GM21528 (cell line): ENCODE results near the gene KCNIP4.

Experiments
- ATAC-seq: cut with Tn5 transposase; IDR thresholded peaks from one replicate; pipeline ENCODE4 v1.9.1; 2021; ENCODE audit warnings: mild to moderate bottlenecking, moderate library complexity; ENCODE audit not compliant: unreplicated experiment, low FRiP score

The KCNIP4 gene

DNA sequence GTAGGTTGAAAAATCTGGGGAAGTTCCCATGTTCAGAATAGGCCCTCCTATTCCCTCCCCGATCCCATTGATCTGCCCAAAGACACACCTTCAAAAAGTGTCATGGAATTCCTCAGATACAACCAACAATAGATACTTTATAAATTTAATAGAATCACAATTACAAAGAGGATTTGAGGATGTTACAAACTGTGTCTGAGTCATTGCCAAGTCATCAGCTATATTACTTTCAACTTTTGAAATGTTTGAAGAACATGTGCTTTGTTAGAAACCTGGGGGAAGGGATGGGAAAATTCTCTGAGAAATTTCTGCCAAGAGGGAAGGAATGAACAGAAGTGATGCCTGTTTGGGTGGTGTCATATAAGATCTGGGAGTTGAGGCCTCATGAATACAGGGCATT lies 46.7 kb downstream of the KCNIP4 start:
- ATAC-seq, result no peak

DNA sequence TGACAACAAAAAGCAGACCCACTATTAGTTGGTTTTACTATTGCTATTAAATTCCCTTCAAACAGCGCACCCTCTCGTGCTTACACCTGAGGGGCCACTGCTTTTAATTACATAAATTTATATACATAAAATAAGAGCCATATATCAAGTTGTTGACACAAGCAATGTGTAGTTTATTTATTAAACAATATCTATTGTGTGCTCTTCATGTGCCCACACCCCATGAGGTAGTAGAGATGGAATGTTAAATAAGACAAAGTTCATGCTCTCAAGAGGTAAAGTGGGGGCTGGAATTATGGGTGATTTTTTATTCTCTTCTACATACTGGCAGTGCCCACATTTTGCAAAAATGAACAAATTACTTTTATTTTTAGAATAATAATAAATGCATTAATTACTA lies 47.3 kb downstream of the KCNIP4 start:
- ATAC-seq, result no peak

DNA sequence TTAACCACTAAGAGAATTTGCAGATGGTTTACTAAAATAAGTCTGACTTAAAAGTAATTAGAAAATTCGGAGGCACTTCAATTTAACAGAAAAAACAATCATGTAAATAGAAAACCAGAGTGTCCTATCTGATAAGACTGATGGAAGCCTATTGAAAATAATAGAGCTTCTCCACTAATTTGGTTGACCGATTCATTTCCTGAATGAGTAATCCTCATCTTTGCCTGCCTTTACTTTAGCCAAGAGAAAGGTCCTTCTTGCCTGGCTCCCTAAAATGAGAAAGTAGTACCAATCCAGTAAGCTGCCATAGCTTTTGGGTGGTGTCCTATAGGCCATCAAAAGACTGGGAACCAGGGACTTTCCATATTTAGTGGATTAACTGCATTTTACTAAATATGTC lies 48.4 kb downstream of the KCNIP4 start:
- no peak for ATAC-seq

DNA sequence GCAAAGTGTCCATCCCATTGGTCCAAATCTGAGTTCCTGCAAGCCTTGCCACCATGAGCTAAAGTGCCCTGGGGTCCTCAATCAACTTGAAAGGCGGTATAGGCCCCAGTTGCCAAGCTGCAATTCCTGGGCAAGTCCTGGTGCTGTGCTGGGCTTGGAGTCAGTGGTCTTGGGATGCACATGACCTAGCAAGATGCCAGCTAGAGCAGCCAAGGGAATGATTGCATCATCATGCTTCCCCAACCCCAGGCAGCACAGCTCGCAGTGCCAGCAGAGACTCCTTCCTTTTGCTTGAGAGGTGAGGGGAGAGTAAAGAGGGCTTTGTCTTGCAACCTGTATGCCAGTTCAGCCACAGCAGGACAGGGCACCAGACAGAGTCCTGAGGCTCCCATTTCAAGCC lies 50.5 kb downstream of the KCNIP4 start:
- ATAC-seq, result no peak

DNA sequence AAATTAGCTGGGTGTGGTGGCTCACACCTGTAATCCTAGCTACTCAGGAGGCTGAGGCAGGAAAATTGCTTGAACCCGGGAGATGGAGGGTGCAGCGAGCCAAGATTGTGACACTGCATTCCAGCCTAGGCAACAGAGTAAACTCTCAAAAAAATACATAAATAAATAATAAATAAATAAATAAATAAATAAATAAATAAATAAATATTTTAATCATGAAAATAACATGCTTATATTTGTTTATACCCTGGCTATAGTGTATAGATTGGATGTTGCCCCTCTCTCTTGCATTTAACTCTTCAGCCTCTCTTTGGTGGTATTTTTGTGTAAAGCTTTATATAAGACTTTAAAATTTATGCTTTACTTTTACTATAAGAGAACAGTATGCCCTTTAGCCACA lies 51.8 kb downstream of the KCNIP4 start:
- no peak for ATAC-seq

DNA sequence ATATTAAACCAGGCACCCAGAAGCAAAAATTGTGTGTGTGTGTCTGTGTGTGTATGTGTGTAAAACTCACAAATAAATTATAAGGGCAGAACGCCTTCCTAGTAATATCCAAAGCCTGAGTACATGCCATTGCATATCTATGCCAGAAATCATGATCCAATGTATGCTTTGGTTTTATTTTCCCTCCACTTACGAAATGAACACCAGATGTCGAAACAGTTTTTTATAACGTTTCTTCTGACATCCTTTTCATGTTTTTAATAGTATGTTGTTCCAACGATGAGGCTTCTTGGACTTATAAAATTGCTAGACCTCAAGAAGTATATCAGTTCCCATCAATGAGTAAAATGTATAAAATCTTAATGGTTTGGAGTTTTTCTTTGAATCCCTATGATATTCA lies 55.4 kb downstream of the KCNIP4 start:
- no peak for ATAC-seq

DNA sequence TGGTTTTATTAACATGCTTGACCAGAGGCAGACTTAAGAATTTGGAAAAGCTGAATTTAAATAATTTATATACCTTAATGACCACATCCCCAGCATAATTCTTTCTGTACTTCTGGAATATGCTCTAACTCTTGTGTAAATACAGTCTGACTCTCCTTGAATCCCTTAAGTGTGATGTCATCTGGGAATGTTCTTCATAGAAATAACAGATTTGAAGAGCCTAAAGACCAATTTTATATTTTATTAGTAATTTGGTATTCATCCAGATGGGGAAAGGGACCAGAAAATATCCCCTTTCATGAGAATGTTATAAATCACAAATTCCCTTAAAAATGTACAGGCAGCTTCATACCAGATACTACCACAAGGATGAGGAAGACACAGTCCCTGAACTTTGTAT lies 58.3 kb downstream of the KCNIP4 start:
- no peak for ATAC-seq

DNA sequence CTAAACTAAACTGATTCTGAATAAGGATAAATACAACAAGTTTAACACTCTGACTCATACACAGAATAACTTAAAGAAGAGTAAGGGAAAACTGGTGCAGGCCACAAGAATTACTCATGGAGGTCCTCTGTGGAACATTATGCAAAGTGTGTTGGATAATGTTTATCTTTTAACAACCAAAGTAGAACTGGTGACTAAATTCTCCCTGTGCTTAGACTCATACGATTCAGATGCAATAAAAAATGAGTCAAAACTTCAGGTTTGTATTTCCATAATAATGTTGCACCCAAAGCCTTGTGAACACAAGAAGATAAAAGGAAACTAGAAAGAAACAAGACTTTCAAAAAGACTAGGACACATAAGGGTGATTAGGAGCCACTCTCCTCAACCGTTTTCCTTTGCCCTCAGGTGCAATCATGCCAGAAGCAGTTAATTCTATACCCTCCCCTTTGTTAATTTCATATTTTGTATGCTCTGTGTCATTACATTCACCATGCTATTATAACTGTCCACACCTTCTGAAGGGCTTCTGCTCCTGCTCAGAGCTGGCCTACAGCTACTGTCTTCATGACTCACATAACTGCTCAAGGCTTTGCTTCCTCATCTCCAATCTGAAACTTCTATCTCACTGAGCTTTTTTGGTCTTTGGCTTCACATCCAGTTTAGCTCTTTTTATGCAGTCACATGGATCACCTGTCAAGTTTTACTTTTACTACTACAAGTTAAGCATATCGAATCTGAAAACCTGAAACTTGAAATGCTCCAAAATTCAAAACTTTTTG lies 60.2 kb downstream of the KCNIP4 start:
- ATAC-seq, result no peak

DNA sequence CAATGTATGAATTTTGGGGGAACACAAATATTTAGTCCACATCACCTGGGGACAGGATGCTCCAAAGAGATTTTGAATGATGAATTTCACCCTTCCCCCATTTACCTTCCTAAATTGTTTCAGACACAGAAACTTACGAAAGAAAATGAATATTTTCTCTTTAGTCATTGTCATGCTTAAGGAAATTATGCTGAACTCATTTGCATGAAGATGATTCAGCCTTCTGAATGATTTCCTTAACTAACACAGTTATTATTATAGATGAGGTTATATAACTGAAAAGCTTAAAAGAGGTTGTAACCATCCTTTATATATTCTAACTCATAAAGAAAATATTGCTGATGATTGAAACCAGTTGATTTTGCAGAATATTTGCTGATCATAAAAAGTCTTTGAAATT lies 61.1 kb downstream of the KCNIP4 start:
- no peak for ATAC-seq

DNA sequence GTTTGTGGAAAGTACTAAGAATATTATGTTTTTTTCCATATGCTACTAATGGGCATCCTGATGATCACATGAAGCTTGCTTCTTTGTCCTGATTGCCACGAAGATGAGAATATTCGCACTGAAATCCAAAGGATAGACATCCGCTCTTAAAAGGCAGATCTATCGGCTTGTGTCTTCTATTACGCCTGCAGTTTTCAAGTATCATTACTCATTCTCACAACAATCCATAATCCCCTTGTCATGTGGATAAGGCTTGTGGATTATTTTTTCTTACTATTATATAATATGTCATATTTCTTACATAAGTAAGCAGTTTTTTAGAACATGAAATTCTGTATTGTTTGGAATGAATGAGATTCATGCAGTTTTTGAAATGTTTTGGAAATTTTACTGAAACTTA lies 62.8 kb downstream of the KCNIP4 start:
- ATAC-seq, result no peak

DNA sequence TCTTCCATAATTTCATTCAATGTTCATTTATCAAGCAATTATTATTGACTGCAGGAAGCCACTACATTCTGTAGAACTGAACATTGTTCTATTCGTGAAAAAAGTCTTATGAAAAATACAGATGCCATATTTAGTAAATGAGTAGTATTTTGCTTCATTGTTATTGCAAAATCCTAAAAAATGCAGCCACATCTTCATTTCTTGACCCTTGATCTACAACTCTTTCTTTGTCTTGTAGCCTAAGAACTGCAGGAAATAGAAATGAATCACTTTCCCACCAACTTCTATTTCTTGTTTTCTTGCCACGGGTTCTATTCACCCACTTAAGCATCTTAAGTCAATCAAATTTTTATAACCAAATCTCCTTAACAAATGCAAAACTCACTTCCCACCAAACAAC lies 63.3 kb downstream of the KCNIP4 start:
- no peak for ATAC-seq

DNA sequence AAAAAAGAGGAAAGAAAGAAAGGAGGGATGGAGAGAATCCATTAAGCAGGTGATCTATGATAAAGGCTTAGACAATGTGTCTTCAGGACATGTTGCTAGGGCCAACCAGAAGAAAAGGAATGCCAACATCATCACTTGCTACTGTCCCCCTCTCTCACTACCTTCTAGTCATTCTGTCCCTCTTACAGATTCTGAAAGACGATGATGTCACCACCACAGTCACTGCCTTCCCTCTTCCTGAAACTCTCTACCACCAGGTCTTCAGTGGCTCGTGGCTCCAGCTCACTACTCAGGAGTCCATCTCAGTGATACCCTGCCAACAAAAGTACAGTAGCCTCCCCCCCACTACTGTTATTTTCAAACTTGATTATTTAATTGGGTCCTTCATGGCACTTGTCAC lies 64.0 kb downstream of the KCNIP4 start:
- no peak for ATAC-seq

DNA sequence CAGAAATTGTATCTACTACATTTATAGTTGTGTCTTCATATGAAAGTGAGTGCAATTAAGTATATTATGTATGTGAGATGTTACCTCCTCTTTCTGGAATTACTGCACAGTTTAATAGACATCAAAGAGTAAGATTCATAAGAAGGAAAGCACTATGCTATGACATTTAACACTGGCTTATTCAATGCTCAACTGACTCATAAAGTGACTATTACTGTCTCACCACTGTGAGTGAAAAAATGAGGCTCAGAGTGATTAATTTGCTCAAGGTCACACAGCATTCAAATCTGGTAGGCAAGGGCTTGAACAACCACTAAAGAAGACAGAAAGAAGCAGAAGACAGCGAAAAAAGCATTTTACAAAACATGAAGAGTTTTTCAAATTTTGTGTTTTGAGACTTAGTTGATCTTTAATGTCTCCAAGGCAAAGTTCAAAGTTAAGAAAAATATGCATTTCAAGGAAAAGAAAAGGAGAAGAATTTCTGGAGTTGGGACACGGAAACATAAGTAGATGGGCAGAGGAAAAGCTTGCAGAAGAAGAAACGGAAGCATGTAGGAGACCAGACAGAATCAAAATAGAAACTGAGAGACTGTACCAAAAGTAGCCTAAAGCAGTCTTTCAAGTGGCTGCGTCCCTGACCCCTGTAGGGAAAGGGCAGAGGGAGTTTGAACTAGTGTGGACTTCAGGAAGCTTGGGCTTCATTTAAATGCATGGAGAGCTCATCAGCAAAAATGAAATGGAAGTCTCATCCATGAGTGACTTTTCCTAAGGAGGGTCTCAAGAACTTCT lies 66.3 kb downstream of the KCNIP4 start:
- no peak for ATAC-seq

DNA sequence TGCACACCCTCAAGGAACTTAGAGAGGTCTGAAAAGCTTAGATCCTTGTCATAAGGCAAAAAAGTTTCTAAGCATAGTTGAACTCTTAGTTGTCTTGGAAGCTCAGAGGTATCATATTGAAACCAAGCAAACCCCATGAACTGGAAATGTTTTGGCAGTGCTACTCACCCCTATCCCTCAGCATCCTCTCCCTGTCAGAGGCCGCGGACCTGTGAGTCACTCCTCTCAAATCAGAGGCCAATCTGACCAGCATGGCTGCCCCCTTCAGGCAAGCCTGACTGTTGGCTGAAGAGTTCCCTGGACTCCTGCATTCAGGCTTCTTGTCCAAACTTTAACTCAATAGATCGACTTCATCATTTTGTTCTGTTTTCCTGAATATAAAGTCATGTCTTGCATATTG lies 69.4 kb downstream of the KCNIP4 start:
- no peak for ATAC-seq

DNA sequence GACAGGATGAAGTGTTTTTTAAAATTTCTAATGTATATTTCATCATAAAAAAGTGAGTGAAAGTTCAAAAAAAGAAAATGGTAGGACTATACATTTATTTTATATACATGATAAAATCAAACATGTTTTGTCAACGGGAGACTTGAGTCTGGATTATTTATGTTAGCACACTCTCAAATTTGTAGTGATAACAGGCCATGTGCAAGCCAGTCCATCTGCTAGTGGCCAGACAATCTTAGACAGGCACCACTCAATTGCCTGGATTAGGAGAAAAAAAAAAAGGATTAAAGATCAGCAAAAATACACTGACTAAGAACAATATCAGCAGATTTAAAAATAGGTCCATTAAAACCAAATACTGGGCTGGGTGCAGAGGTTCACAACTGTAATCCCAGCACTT lies 71.9 kb downstream of the KCNIP4 start:
- ATAC-seq, result no peak

DNA sequence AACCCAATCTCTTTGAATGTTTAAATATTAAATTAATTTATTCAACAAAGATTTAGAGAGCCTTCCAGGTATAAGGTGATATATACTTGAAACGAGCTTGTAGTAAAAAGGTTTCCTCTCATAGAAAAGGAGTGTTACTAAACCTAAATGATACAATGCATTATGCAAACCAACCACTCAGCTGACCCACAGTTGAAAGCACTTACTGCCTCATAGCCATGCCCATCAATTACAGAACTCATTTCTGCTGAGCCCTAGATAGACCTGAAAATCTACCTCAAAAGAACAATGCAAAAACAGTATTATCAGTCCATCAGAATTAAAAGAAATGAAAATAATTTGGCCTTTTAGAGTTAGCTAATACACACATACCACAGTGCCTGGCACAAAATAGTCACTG lies 75.4 kb downstream of the KCNIP4 start:
- no peak for ATAC-seq

DNA sequence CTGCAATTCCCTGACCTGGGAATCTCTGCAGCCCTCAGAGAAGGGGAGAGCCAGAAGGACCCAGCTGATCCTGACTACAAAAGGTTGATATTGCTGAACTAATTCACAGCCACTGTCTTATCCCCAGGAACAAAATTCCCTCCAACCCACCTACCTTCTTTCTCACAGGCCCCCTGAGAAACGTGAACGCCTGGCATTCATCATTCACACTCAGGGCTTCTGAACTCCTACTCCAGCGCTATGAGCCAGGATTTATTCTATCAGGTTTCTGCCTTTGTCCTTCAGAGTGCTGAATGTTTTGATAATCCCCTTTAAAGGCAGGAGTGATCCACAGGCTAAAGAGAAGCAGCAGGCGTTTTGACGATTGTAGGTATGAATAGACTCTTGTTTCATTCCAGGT lies 76.5 kb downstream of the KCNIP4 start:
- no peak for ATAC-seq

DNA sequence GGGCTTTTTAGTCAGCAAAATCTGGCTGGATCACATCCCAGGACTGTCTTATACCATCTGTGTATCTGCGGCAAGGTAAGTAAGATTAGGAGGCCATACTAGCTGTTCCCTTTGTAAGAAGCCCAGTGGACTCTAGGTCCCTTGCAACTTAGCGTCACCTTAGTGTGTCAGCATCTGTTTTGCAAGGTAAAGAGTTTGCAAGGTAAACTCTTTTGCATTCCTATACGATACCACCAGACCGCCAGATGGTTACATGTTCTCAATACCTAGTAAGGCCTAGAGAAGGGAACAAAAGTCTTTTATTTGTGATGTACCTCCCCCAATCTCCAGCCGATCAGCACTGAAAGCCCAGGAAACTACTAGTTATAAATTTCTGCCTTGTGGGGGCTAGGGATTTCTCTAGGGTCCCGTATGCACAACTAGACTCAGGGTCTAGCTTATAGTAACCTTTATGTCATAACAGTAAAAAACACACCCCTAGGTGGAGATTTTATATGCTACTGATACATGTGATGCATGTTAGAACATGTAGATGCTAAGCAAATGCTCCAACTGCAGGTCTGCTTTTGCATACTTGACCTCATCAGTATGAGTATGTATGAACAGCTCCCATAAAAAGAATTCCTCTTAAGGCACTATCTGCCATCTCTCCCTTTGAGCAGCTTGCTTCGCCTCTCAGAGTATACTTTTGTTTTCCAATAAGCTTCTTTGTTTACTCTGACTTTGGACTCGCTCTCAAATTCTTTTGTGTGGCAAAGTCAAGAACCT lies 78.4 kb downstream of the KCNIP4 start:
- ATAC-seq, result no peak

DNA sequence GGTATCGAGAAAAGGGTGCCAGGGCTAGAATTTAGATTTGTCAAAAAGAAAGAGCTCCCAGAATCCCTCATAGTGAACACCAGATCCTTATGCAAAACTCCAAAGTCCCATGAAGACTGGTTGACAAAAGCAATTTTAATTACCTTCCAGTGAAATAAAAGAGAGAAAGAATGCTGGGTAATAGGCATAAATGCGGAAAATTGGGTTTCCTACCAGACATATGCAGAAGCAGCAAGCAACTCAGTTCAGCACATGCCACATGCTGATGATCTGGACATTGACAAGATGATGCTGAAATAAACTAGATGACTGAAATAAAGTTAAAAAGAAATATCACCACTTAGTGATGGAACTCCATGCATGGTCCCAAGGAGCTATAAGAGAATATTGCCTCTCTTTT lies 83.9 kb downstream of the KCNIP4 start:
- ATAC-seq, result no peak

DNA sequence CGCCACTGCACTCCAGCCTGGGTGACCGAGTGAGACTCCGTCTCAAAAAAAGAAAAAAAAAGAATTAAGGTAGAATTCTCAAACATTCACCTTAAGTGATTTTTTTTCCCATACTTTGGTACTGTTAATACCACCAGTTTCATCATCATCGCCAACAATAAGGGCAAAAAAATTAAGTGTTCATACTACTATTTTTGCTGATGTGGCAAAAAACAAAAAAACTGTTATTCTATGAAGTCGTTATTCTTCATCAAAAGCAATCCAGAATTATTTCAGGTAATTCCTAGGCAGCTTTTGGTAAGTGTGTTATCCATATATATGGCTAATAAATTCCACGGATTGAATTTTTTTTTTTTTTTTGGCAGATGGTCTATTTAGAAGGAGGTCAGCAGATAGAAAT lies 85.7 kb downstream of the KCNIP4 start:
- ATAC-seq, result no peak

DNA sequence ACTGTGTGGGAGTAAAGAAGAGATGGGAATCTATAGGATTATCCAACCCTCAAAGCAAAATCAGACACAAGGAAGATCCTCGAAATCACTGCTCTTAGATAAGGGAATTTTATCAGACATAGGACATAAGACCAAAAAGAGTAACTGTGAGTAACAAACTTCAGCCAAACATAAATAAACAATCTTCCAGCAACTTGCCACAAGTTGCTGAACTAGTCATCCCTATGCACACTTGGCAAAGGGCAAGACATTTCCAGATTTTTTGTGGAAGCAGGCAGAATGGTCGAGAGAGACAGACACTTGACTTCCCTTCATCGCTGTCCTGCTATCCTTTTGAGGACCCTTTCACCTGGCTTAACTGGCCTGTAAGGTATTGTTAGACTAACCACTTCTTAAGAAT lies 89.6 kb downstream of the KCNIP4 start:
- no peak for ATAC-seq
